GM10266 (cell line): ENCODE results near the gene SRP9.
A peak's percentile ranks its signal among the peaks of the same experiment; 100 is the strongest.

ENCODE experiments used
- DNase-seq: peaks from one replicate; pipeline ENCODE4 v3.0.0; 2012; ENCODE audit errors: extremely low spot score
- TF ChIP-seq, protein P1 (sequence below): IDR thresholded peaks from 2 replicates; pipeline ENCODE4 v1.5.1; 2012; ENCODE audit warnings: mild to moderate bottlenecking, low read depth; ENCODE audit not compliant: control insufficient read depth, insufficient read depth; ENCODE audit errors: missing control alignments

Gene SRP9, protein sequence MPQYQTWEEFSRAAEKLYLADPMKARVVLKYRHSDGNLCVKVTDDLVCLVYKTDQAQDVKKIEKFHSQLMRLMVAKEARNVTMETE

DNA sequence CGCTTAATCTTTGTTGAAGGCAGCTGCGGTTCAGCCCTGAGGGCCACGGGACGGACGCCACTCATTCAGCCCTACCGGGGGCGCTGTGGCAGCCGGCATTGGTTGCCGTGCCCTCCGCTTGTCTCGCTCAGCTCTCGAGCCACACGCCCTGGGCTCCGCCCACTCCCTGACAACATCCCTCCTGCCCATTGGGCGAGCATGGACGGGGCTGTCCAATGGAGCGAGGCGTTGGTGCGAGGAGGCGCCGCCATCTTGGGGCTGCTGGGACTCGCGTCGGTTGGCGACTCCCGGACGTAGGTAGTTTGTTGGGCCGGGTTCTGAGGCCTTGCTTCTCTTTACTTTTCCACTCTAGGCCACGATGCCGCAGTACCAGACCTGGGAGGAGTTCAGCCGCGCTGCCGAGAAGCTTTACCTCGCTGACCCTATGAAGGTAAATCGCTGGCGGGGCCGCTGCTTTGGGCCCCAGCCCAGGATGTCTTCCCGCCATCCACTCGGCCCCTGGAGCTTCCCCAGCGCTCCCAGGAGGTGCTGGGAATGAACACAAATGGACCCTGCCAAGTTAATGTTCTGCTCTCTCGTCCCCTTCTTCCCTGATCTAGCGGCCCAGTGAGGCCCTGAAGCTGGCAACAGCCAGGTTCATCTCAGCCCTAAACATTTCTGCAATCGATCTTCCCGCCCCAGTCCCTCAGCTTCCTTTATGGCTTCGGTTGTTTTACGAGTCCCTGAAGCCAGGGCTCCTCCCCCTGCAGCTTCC is at the start of gene SRP9:
TSS of gene SRP9 (plus strand) at position 244 of the 754 bp plus-strand sequence. CDS start at position 359, 115 bp downstream.
- TF ChIP-seq, protein P1, sequence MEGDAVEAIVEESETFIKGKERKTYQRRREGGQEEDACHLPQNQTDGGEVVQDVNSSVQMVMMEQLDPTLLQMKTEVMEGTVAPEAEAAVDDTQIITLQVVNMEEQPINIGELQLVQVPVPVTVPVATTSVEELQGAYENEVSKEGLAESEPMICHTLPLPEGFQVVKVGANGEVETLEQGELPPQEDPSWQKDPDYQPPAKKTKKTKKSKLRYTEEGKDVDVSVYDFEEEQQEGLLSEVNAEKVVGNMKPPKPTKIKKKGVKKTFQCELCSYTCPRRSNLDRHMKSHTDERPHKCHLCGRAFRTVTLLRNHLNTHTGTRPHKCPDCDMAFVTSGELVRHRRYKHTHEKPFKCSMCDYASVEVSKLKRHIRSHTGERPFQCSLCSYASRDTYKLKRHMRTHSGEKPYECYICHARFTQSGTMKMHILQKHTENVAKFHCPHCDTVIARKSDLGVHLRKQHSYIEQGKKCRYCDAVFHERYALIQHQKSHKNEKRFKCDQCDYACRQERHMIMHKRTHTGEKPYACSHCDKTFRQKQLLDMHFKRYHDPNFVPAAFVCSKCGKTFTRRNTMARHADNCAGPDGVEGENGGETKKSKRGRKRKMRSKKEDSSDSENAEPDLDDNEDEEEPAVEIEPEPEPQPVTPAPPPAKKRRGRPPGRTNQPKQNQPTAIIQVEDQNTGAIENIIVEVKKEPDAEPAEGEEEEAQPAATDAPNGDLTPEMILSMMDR: peak; percentile 88

DNA sequence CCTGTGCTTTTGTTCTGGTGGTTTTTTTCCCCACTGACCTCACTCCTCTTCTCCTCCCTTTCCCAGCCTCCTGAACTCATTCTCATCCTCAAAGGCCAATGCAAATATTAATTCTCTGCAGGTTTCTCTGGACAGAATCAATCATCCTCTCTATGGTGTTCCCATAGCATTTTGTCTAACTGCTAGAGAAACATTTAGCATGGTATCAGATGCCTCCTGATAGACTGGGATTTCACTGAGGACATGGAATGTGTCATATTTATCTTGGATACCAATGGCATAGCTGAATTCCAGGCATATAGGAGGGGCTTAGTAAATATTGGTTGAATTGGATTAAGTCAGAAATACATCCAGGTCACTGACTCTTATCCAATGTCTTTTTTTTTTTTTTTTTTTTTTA is 46.1 kb upstream of the SRP9 start:
- TF ChIP-seq, protein P1: no peak
- DNase-seq: no peak

More for the DNA sequence above, at the start of gene SRP9:
- peak; percentile 94 for DNase-seq

DNA sequence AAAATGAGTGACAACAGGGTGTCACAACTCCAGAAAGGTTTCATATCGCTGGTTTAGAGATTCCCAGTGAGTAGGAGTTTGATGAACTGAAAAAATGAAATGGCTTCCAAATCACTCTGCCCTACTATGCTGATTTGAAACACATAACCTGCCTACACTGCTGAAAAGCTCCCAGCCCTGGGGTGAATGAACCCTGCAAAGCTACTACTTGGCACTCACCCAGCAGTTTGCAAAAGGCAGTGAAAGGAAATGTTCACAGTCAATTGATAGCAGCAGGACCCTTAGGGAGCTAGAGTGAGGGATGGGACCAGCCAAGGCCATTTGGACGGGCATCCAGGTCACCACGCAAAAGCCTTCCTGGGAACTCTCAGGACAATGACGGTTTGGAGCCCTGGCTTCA is 44.4 kb upstream of the SRP9 start:
- TF ChIP-seq, protein P1: no peak
- DNase-seq: no peak

DNA sequence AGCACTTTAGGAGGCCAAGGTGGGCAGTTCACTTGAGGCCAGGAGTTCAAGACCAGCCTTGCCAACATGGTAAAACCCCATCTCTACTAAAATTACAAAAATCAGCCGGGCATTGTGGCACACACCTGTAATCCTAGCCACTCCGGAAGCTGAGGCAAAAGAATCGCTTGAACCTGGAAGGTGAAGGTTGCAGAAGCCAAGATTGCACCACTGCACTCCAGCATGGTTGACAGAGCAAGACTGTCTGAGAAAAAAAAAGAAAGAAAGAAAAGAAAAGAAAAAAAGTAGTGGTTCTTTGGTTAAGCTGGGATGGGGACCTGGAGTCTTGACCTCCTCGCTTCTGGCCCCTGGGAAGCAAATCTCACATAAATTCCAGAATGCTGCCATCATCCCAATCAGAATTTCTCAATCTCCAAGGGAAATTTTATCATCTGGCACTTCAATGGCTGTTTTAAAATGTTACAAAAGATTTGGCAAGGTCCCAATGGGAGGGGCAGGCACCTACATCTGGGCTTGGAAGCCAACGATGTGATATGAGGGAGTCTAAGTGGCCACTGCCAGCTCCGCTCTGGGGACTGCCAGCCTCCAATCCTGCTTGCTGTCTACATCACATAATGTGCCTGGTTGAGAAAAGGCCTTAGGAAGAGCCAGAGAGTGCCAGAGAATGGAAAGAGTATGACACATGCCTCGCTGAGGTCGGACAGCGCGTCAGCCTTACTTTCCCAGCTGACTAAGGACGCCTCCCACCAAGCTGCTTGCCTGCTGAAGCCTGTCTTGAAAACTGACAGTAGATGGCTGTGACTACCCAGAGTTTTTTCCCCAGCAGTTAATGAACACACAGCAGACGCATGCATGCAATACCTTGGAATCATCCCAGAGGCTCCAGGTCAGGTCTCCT is 42.1 kb upstream of the SRP9 start:
- DNase-seq: no peak
- TF ChIP-seq, protein P1: no peak

DNA sequence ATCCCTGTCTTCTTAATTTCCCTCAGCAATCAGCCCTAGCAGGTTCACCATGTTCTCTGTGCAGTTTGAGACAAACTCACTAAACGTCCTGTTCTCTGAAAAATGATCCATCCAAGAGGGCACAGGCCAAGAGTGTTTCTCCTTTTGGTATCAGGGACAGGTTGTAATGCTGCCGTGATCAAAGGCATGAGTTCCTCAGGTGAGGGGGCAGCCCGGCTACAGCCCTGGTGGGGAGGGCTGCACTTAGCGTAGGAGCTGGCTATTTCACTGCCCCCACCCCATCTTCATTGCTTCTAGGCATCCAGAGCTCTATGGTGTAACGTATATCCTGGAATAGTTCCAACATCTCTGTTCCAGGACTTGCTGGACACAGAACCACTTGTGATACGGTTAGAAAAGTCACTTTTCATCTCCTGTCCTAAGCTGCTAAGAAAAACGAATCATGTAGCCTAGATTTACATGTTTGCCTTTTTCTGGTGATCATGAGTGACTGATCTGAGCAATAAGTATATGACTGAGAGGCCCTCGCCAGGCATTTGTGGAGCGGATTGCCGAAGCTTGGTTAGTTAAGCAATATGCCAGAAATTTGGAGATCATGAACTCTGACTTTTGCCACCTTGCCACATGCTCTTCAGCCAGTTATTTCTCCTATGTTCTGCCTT is 41.1 kb upstream of the SRP9 start:
- TF ChIP-seq, protein P1: no peak
- no peak for DNase-seq

DNA sequence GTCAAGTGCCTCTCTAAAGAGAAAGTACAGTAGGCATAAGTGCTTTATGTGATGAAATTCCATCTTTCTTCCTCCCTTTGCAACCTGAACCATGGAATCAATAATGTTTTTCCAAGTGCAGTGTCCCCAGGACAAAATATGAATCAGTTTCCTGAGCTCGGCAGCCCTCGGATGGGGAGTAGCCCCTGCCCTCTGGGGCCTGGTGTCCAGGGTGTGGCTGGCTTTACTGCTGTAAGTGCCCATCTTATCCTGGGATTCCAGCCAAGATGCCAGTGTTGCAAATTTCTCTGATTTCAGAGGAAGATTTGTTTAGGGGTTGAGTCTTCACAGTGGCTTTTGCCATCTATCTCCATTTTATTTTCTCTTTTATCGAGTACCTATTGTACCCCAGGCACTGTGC is 40.5 kb upstream of the SRP9 start:
- TF ChIP-seq, protein P1: no peak
- no peak for DNase-seq
